Esophagus muscularis mucosa (tissue), 4 donors: ENCODE data around the gene UBE2I. TPM values are rescaled to one million over a fixed set of nuclear protein-coding genes. Genes with fewer than 3 reads are reported as not detected.

Source experiments
- DNase-seq: peaks from one replicate; pipeline ENCODE4 v3.0.0-alpha.2; 2017; ENCODE audit errors: extremely low spot score
- H3K27ac ChIP-seq, 4 donors: fragments of 200-600 bp; sonication (generic); replicated peaks in 1 of 4; 1 replicate in 3 of 4; 2 replicates in 1 of 4; pipeline ENCODE4 v1.5.1; 2016 to 2019; ENCODE audit warnings: mild to moderate bottlenecking in 1 of 4
- H3K27me3 ChIP-seq, 4 donors: fragments of 200-600 bp; sonication (generic); one replicate each; pipeline versions ENCODE4 v1.5.1 to v1.6.0; 2016 to 2019
- H3K36me3 ChIP-seq, 4 donors: fragments of 200-600 bp; sonication (generic); one replicate each; pipeline ENCODE4 v1.5.1; 2016 to 2019
- H3K4me1 ChIP-seq, 4 donors: fragments of 200-600 bp; sonication (generic); one replicate each; pipeline ENCODE4 v1.5.1; 2016 to 2019
- H3K4me3 ChIP-seq, 4 donors: fragments of 200-600 bp; sonication (generic); 1 replicate in 2 of 4; 2 replicates in 2 of 4; pipeline ENCODE4 v1.5.1; 2016 to 2019; ENCODE audit warnings: mild to moderate bottlenecking in 4 of 4, moderate library complexity in 1 of 4
- H3K9me3 ChIP-seq, 4 donors: fragments of 200-600 bp; sonication (generic); 1 replicate in 3 of 4; 2 replicates in 1 of 4; pipeline ENCODE4 v1.5.1; 2016 to 2019
- CTCF ChIP-seq, 3 experiments: fragments of 200-600 bp in 2 of 3; fragments of 450-650 bp in 1 of 3; sonication (generic) in 2 of 3; IDR thresholded peaks; one replicate each; pipeline ENCODE4 v1.5.1; 2017 to 2019; ENCODE audit warnings: antibody characterized with exemption in 3 of 3, mild to moderate bottlenecking in 2 of 3, moderate library complexity in 1 of 3
- EP300 ChIP-seq: sonication (generic); formaldehyde crosslinking; IDR thresholded peaks from one replicate; pipeline ENCODE4 v1.6.1; 2017; ENCODE audit warnings: antibody characterized with exemption
- POLR2A ChIP-seq: fragments of 450-650 bp; IDR thresholded peaks from one replicate; pipeline ENCODE4 v1.6.1; 2017; ENCODE audit warnings: antibody characterized with exemption, moderate library complexity, mild to moderate bottlenecking, low read depth
- POLR2AphosphoS5 ChIP-seq, 2 donors: sonication (generic); formaldehyde crosslinking; IDR thresholded peaks; one replicate each; pipeline ENCODE4 v1.6.1; 2017; ENCODE audit warnings: antibody characterized with exemption in 2 of 2
- WGBS: methylation state at CpG from one replicate; pipeline ENCODE4 v1.1.5; 2018; 5-methylcytosine and 5-hydroxymethylcytosine counted together
- intact Hi-C: fragments of 100-400 bp; cut with DNase I; formaldehyde crosslinking; loops from one replicate; pipeline ENCODE4 v1.15.1; 2023
- total RNA-seq, 4 donors: library from RNA; depleted of rRNA; stranded (reverse); fragments of >200 nt; gene quantifications; one replicate each; pipeline versions ENCODE4 v1.1.0 to v1.2.1, GENCODE V29; 2016

Gene UBE2I
- total RNA-seq, 4 donors from 2014 or later, result 42.8 to 70.5 (median 63.9) TPM

- intact Hi-C loops, result no loop called here
- TF ChIP-seq POLR2AphosphoS5 (IDR thresholded peaks at IDR 0.05), result no peak
- TF ChIP-seq POLR2A, result no peak
- no peak for TF ChIP-seq EP300
- no peak for TF ChIP-seq CTCF (IDR thresholded peaks at IDR 0.05)
- Histone ChIP-seq H3K27me3 (peaks cover 0 to 53% (median 0%) of the 10 kb centered on the region in 4 donors), H3K27ac (no peak overlapping the region), H3K36me3 (peaks cover 0 to 3% (median 0%) of the 10 kb centered on the region in 4 donors), H3K4me1 (peaks cover 6 to 19% (median 16%) of the 10 kb centered on the region in 4 donors), H3K9me3 (no peaks in the 10 kb centered on the region), H3K4me3 (no peak overlapping the region)
- no peak for DNase-seq
- 66% methylated on average over 7 of the region's 36 CpGs for WGBS
Observed at GRCh38 chr16:1340730-1341494, 31.5 kb downstream of the UBE2I start.

GRCh38 chr16:1341495-1342420, 32.3 kb downstream of the UBE2I start:
- intact Hi-C loops, result no loop called here
- Histone ChIP-seq H3K4me3 (no peak overlapping the region), H3K36me3 (peaks cover 0 to 3% (median 0%) of the 10 kb centered on the region in 4 donors), H3K4me1 (peaks cover 6 to 19% (median 16%) of the 10 kb centered on the region in 4 donors), H3K9me3 (no peaks in the 10 kb centered on the region), H3K27ac (no peak overlapping the region), H3K27me3 (peaks cover 0 to 45% (median 0%) of the 10 kb centered on the region in 4 donors)
- 82% methylated on average over 13 of the region's 39 CpGs for WGBS
- no peak for DNase-seq
- TF ChIP-seq EP300, result no peak
- no peak for TF ChIP-seq CTCF (IDR thresholded peaks at IDR 0.05)
- no peak for TF ChIP-seq POLR2AphosphoS5 (IDR thresholded peaks at IDR 0.05)
- no peak for TF ChIP-seq POLR2A

- Histone ChIP-seq H3K4me3 (peak overlapping the region in 3 of 4 donors; percentile 10 to 32 (median 20)), H3K4me1 (peaks cover 6 to 19% (median 16%) of the 10 kb centered on the region in 4 donors), H3K36me3 (peaks cover 0 to 8% (median 6%) of the 10 kb centered on the region in 4 donors), H3K9me3 (no peaks in the 10 kb centered on the region), H3K27ac (no peak overlapping the region), H3K27me3 (peaks cover 0 to 36% (median 0%) of the 10 kb centered on the region in 4 donors)
- DNase-seq, result peak; percentile 98
- WGBS, result 2% methylated on average over 23 of the region's 49 CpGs
- TF ChIP-seq EP300, result no peak
- intact Hi-C loops, result no loop called here
Observed at GRCh38 chr16:1342526-1343427, 33.3 kb downstream of the UBE2I start.

- Histone ChIP-seq H3K4me3 (peak overlapping the region in 3 of 4 donors; percentile 10 to 32 (median 20)), H3K4me1 (peaks cover 6 to 19% (median 16%) of the 10 kb centered on the region in 4 donors), H3K27me3 (peaks cover 0 to 29% (median 0%) of the 10 kb centered on the region in 4 donors), H3K9me3 (no peaks in the 10 kb centered on the region), H3K27ac (no peak overlapping the region), H3K36me3 (peaks cover 5 to 16% (median 14%) of the 10 kb centered on the region in 4 donors)
- TF ChIP-seq POLR2AphosphoS5 (IDR thresholded peaks at IDR 0.05) (no peak), EP300 (no peak), CTCF (IDR thresholded peaks at IDR 0.05) (no peak), POLR2A (no peak)
- 46% methylated on average over 26 of the region's 44 CpGs for WGBS
- DNase-seq, result no peak
- intact Hi-C loops, result no loop called here
Observed at GRCh38 chr16:1343428-1344242, 34.2 kb downstream of the UBE2I start.
